Keratinocyte (primary cell): Measurements from ENCODE around the gene SYNE1. TPM values are rescaled to one million over a fixed set of nuclear protein-coding genes. Genes with fewer than 3 reads are reported as not detected.
A peak's percentile ranks its signal among the peaks of the same experiment; 100 is the strongest.

Experiments
- DNase-seq: peaks from one replicate; pipeline ENCODE4 v3.0.0-alpha.2; 2011; ENCODE audit warnings: low read depth, missing footprints, low spot score
- FAIRE-seq: peaks from 2 replicates; lab custom pipeline; 2011; peaks lifted over from hg19 to GRCh38; lab: Jason Lieb, UNC
- H2AFZ ChIP-seq: 2 replicates; pipeline ENCODE4 v1.6.0; 2012; ENCODE audit warnings: low read length, control low read depth, inconsistent platforms; ENCODE audit not compliant: control insufficient read depth
- H3K27ac ChIP-seq: 2 replicates; pipeline ENCODE4 v1.5.1; 2011; ENCODE audit warnings: low read length; ENCODE audit not compliant: control insufficient read depth, insufficient read depth
- H3K27me3 ChIP-seq: 3 replicates; pipeline ENCODE4 v1.6.0; 2011; ENCODE audit warnings: low read length; ENCODE audit not compliant: control insufficient read depth, insufficient read depth; ENCODE audit errors: extremely low read depth
- H3K36me3 ChIP-seq, 2 experiments: 2 replicates in 1 of 2; 3 replicates in 1 of 2; pipeline ENCODE4 v1.5.1; 2011; ENCODE audit warnings: low read length in 2 of 2, mild to moderate bottlenecking in 1 of 2; ENCODE audit not compliant: control insufficient read depth in 2 of 2, insufficient read depth in 2 of 2; ENCODE audit errors: extremely low read depth in 1 of 2
- H3K4me1 ChIP-seq: 3 replicates; pipeline ENCODE4 v1.5.1; 2011; ENCODE audit warnings: low read length; ENCODE audit not compliant: control insufficient read depth, insufficient read depth; ENCODE audit errors: extremely low read depth
- H3K4me2 ChIP-seq: 3 replicates; pipeline ENCODE4 v1.6.0; 2011; ENCODE audit warnings: low read depth, low read length; ENCODE audit not compliant: control insufficient read depth, insufficient read depth; ENCODE audit errors: extremely low read depth
- H3K4me3 ChIP-seq, 3 experiments: fragments of 200-600 bp in 1 of 3; sonication (generic) in 1 of 3; 2 replicates in 2 of 3; 3 replicates in 1 of 3; pipeline ENCODE4 v1.5.1; 2011 to 2016; ENCODE audit warnings: low read length in 3 of 3, mild to moderate bottlenecking in 3 of 3, control low read depth in 2 of 3, inconsistent platforms in 1 of 3, low read depth in 1 of 3, mixed read lengths in 1 of 3, mixed run types in 1 of 3, moderate library complexity in 1 of 3; ENCODE audit not compliant: control insufficient read depth in 2 of 3, insufficient read depth in 2 of 3; ENCODE audit errors: extremely low read depth in 1 of 3
- H3K79me2 ChIP-seq: 2 replicates; pipeline ENCODE4 v1.6.0; 2012; ENCODE audit warnings: low read length; ENCODE audit not compliant: control insufficient read depth, insufficient read depth
- H3K9ac ChIP-seq: 3 replicates; pipeline ENCODE4 v1.6.0; 2011; ENCODE audit warnings: low read length; ENCODE audit not compliant: control insufficient read depth, insufficient read depth; ENCODE audit errors: extremely low read depth
- H3K9me1 ChIP-seq: 3 replicates; pipeline ENCODE4 v1.6.0; 2011; ENCODE audit warnings: low read length; ENCODE audit not compliant: control insufficient read depth, insufficient read depth; ENCODE audit errors: extremely low read depth
- H3K9me3 ChIP-seq: 2 replicates; pipeline ENCODE4 v1.5.1; 2012; ENCODE audit warnings: low read depth, low read length; ENCODE audit not compliant: control insufficient read depth
- H4K20me1 ChIP-seq: 3 replicates; pipeline ENCODE4 v1.6.0; 2011; ENCODE audit warnings: low read length; ENCODE audit not compliant: control insufficient read depth, insufficient read depth; ENCODE audit errors: extremely low read depth
- CTCF ChIP-seq, 3 experiments: IDR thresholded peaks in 1 of 3; conservative IDR thresholded peaks in 1 of 3; optimal IDR thresholded peaks in 1 of 3; 2 replicates in 2 of 3; 3 replicates in 1 of 3; pipeline versions ENCODE3 to v1.5.1; 2011; ENCODE audit warnings: low read length in 3 of 3, mild to moderate bottlenecking in 3 of 3, moderate library complexity in 2 of 3, control low read depth in 1 of 3, inconsistent platforms in 1 of 3; ENCODE audit not compliant: insufficient read depth in 2 of 3; ENCODE audit errors: extremely low read depth in 1 of 3
- EZH2 ChIP-seq: IDR thresholded peaks from one replicate; pipeline ENCODE4 v1.6.1; 2012; ENCODE audit warnings: inconsistent platforms, mild to moderate bottlenecking, low read length, moderate library complexity
- dilution Hi-C: fragments of 300-500 bp; cut with MboI; formaldehyde crosslinking; loops from one replicate; pipeline ENCODE4 v1.7.0; 2020; ENCODE audit warnings: low sequenced_read_pairs; ENCODE audit not compliant: extremely low pct_ligation_motif_present
- polyA plus RNA-seq, 5 experiments: library from polyadenylated mRNA; depleted of rRNA in 3 of 5; stranded (reverse) in 3 of 5; stranded (forward) in 1 of 5; unstranded in 1 of 5; fragments of >200 nt; gene quantifications; 1 replicate in 1 of 5; 2 replicates in 3 of 5; 3 replicates in 1 of 5; pipeline versions ENCODE4 v1.2.1 to v1.2.3, GENCODE V29; 2011 to 2012; ENCODE audit warnings: missing spikeins in 2 of 5, low read depth in 1 of 5, low replicate concordance in 1 of 5

SYNE1 gene
- polyA plus RNA-seq, 1 donor (not counting 4 experiments of a cell fraction or from before 2014, with no cell fraction given): 4.0 TPM

GRCh38 chr6:152404086-152404857, 232.9 kb downstream of the SYNE1 start:
- peaks cover 20% of the 10 kb centered on the region for H3K4me1 ChIP-seq
- no peak for DNase-seq
- no peak overlapping the region for H3K9ac ChIP-seq
- no peak overlapping the region for H3K27ac ChIP-seq
- TF ChIP-seq CTCF (optimal IDR thresholded peaks at IDR 0.05 in 1 of 3, IDR thresholded peaks at IDR 0.05 in 1 of 3, conservative IDR thresholded peaks at IDR 0.05 in 1 of 3; ENCODE audit: extremely low read depth in 1 of 3, insufficient read depth in 2 of 3, low read length in 3 of 3) (no peak), EZH2 (no peak)
- H2AFZ ChIP-seq: no peak overlapping the region
- dilution Hi-C loops: no loop called here
- no peaks in the 10 kb centered on the region for H4K20me1 ChIP-seq
- FAIRE-seq: no peak
- no peaks in the 10 kb centered on the region for H3K9me3 ChIP-seq
- no peaks in the 10 kb centered on the region for H3K9me1 ChIP-seq
- no peak overlapping the region for H3K4me2 ChIP-seq
- H3K36me3 ChIP-seq: no peaks in the 10 kb centered on the region
- H3K79me2 ChIP-seq: no peaks in the 10 kb centered on the region
- H3K4me3 ChIP-seq: no peak overlapping the region
- no peaks in the 10 kb centered on the region for H3K27me3 ChIP-seq

- Histone ChIP-seq H3K36me3 (no peaks in the 10 kb centered on the region), H2AFZ (peak overlapping the region; percentile 92), H3K27me3 (no peaks in the 10 kb centered on the region), H4K20me1 (no peaks in the 10 kb centered on the region), H3K9me3 (no peaks in the 10 kb centered on the region), H3K4me2 (peak overlapping the region; percentile 84), H3K79me2 (no peaks in the 10 kb centered on the region), H3K27ac (no peak overlapping the region), H3K9me1 (no peaks in the 10 kb centered on the region), H3K4me1 (peaks cover 20% of the 10 kb centered on the region), H3K4me3 (no peak overlapping the region), H3K9ac (no peak overlapping the region)
- TF ChIP-seq CTCF (optimal IDR thresholded peaks at IDR 0.05 in 1 of 3, IDR thresholded peaks at IDR 0.05 in 1 of 3, conservative IDR thresholded peaks at IDR 0.05 in 1 of 3; ENCODE audit: extremely low read depth in 1 of 3, insufficient read depth in 2 of 3, low read length in 3 of 3) (no peak), EZH2 (no peak)
- DNase-seq (no peak), FAIRE-seq (peak; percentile 44)
- dilution Hi-C loops: no loop called here
Observed at GRCh38 chr6:152402791-152403190, 234.4 kb downstream of the SYNE1 start.
